HUDEP-2 (cell line): ENCODE results near the gene SKAP2.

Experiments used
- DNase-seq, 76 experiments: peaks; one replicate each; lab custom pipeline; 2025; ENCODE audit not compliant: unreplicated experiment in 76 of 76; lab: John Stamatoyannopoulos, UW

SKAP2 gene

GRCh38 chr7:26645121-26645520 is 219.3 kb downstream of the SKAP2 start:
- no peak for DNase-seq

DNA sequence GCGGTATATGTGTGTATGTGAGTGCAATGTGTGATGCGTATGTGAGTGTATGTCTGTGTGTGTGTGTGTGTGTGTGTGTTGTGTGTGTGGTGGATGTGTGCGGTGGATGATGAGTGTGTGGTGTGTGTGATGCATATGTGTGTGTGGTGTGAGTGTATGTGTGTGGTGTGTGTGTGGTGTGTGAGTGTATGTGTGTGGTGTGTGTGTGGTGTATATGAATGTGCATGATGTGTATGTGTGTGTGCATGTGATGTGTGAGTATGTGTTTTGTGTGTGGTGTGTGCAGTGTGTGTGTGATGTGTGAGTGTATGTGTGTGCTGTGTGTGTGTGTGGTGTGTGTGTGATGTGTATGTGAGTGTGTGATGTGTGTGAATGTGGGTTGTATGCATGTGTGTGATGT is 222.0 kb downstream of the SKAP2 start:
- DNase-seq = no peak

DNA sequence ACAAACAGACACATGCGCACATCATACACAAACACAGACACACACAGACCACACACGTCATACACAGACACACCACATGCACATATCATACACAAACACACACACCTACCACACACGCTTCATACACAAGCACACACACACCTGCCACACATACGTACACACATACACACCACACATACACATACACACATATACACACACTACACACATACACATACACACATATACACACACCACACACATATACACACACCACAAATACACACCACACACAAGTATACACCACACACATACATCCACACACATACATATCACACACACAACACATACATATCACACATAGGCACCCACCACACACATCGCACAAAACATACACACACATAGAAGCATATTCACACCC is 224.7 kb downstream of the SKAP2 start:
- no peak for DNase-seq

DNA sequence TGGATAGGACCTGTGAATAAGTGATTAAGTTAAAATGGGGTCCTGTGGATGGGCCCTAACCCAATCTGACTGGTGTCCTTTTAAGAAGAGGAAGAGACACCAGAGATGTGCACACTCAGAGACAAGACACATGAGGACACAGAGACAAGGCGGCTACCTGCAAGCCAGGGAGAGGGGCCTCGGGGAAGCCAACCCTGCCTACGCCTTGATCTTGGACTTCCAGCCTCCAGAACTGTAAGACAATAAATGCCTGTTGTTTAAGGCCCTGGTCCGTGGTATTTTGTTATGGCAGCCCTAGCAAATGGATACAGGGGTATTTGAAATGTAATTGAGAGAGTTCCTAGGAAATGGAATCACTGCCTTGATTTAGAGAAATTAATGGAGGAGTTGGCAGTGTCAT is 225.3 kb downstream of the SKAP2 start:
- no peak for DNase-seq

DNA sequence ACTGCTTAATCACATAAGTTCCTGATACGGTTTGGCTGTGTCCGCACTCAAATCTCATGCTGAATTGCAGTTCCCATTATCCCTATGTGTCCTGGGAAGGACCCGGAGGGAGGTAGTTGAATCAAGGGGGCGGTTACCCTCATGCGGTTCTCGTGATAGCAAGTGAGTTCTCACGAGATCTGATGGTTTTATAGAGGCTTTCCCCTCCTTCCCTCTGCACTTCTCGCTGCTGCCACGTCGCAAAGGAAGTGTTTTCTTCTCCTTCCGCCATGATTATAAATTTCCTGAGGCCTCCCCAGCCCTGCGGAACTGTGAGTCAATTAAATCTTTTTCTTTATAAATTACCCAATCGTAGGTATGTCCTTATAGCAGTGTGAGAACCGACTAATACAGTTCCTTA is 226.2 kb downstream of the SKAP2 start:
- no peak for DNase-seq

GRCh38 chr7:26637610-26638009 is 226.8 kb downstream of the SKAP2 start:
- no peak for DNase-seq

- no peak for DNase-seq
Observed at GRCh38 chr7:26636808-26637207, 227.6 kb downstream of the SKAP2 start.

DNA sequence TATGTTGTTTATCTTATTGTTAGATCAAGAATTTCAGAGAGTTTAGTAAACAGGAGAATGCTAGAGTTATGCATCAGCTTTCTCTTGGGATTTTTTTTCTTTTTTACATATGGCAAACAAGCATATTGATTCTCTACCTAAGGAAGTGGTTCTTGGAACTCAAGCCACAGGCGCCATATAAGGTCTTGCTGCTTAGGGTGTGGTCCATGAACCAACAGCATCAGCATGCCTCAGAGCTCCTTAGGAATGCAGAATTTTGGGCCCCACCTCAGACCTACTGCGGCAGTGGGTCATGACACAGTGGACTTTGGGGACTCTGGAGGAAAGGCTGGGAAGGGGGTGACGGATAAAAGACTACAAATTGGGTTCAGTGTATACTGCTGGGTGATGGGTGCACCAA is 230.8 kb downstream of the SKAP2 start:
- no peak for DNase-seq

GRCh38 chr7:26631601-26632000 is 232.8 kb downstream of the SKAP2 start:
- DNase-seq = no peak

DNA sequence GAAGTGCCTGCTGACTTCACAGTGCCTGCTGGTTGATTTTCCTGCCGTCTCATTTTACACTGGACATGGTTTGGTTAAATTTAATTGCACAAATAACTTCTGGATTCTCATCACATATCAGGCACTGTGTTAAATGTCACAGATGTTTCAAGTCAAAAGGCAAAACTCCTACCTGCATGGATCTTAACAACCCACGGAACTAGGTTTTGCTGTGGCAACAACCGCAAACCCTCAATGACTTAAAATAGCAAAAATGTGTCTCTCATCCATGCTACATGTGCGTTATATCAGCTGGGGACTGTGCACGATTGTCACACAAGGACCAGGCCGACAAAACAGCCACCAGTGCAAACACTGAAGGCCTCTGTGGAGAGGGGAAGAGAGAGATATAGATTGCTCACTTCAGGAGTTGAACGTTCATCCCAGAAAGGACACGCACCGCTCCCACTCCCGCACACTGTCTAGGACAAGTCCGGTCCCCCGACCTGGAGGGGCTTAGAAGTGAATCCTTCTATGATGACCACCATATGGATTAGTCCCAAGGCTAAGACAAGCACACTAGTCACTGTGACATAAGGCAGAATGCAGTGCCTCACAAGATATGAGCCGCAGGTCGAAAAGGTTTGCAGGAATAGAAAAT is 233.3 kb downstream of the SKAP2 start:
- no peak for DNase-seq

GRCh38 chr7:26630361-26630760 is 234.0 kb downstream of the SKAP2 start:
- no peak for DNase-seq

- DNase-seq = peak in 2 of 76 experiments; percentile 1 to 6
Observed at GRCh38 chr7:26629696-26630095, 234.7 kb downstream of the SKAP2 start.

- DNase-seq = no peak
Observed at GRCh38 chr7:26627891-26628341, 236.5 kb downstream of the SKAP2 start.

DNA sequence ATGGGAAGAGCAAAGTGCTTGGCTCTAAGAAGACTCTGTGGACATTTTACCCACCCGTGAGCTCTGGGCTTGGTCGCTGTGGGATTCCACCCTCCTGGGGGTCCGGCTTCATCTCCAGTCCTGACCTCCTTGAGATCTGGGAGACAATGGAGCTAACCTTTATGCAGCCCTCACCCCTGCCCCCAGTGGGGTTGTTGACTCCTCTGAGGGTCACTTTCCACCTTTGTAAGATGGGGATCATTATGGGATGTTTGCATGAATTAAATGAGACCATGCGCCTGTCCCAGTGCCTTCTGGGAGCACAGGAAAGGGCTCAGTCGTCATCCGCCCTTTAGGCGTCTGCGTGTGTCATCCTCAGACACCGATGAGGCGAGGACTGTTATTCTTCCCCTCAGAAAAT is 237.2 kb downstream of the SKAP2 start:
- no peak for DNase-seq

- DNase-seq = no peak
Observed at GRCh38 chr7:26626687-26627086, 237.7 kb downstream of the SKAP2 start.

DNA sequence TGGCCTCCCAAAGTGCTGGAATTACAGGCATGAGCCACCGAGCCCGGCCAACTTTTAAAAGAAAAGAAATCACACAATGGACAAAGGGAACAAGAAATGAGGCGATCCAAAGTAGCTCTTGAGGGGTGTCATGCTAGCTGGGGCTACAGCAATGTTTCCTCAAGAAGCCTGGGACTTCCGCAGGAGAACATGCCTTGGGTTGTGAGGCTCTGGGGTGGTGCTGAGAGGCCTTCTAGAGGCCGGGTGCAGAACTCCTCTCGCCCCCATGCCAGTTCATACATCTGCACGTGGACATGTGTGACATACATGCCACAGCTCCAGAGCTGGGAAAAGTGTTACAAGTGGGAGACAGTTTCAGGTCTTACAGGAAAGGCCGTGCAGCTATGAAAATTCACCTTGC is 238.2 kb downstream of the SKAP2 start:
- no peak for DNase-seq

GRCh38 chr7:26625286-26625685 is 239.1 kb downstream of the SKAP2 start:
- no peak for DNase-seq

- DNase-seq = no peak
Observed at GRCh38 chr7:26624839-26625238, 239.6 kb downstream of the SKAP2 start.

- DNase-seq = no peak
Observed at GRCh38 chr7:26624431-26624830, 240.0 kb downstream of the SKAP2 start.

DNA sequence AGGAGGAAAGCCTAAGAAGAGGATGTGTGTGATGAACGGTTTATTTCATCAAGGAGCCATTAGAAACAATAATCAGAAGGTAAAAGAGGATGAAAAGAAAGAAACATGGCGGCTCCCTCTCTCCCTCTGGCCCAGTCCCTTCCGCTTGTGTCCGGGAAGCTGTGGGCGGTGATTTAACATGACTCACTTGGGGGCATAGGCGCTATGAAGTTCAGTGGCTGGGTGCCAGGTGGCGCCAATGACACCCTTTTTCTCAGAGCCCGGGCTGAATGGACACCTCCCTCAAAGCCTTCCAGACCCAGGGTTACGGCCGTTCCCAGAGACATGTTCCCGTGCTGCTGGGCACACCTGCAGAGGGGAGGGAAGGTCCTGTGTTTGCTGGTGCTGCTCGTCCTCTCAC is 244.0 kb downstream of the SKAP2 start:
- peak in 3 of 76 experiments; percentile 0 to 15 (median 10) for DNase-seq

DNA sequence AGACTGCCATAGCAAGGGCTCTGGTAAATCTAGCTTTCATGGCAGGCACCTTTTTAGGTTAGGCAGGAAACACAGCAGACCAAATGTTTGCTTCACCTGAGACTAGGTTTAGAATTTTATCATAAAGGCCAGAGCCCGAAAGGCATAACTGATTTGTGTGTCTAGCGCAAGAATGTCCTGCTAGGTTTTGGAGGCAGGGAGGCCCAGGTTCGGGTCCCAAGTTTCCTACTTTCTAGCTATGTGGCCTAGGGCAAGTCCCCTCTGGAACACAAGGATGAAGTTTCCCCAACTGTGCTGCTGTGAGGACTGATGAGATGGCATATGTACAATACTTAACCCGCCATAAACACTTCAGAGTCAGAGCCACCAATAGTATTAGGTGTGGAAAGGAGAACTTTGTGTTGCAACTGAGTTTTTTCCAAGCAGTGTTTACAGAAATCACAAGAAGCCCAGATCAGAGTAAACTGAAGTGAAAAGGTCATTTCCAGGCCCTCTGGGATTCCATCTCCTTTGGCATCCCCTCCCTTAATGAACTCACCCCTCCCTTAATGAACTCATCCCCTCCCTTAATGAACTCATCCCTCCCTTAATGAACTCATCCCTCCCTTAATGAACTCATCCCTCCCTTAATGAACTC is 244.9 kb downstream of the SKAP2 start:
- DNase-seq = no peak

DNA sequence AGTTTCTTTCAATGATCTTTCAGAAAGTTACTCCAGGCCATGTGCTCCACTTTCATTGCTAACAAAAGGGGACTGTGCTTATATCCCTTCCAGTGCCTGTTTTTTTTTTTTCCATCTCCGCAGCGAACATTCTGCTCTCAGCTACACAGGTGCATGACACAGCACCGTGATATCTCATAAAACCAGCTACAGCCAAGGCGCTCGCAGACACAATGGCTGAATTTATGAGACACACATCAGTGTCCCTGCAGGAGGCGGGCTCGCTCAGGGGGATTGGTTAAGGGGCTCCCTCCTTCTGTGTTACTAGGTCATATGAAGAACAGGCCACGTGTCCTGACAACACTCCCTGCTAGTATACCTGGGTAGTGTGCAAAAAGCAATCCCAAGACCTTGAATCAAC is 245.5 kb downstream of the SKAP2 start:
- no peak for DNase-seq

GRCh38 chr7:26618449-26618848 is 245.9 kb downstream of the SKAP2 start:
- no peak for DNase-seq
